DOHH2 (cell line): ENCODE results near the gene ZBTB39.
"Not testable (repeated sequence)": the region's sequence is repeated elsewhere in the genome, so short reads cannot be mapped to it uniquely, and the experiment has no call there.

ENCODE experiments used
- H3F3A ChIP-seq: fragments of 200-600 bp; sonication (generic), shearing (Covaris generic); 2 replicates; pipeline ENCODE4 v1.6.0; 2016; ENCODE audit warnings: antibody characterized with exemption, mild to moderate bottlenecking; ENCODE audit not compliant: control insufficient read depth, insufficient read depth
- H3K27ac ChIP-seq: fragments of 200-600 bp; sonication (generic); 2 replicates; pipeline ENCODE4 v1.5.1; 2014; ENCODE audit warnings: low read depth, mild to moderate bottlenecking, low read length, moderate library complexity
- H3K27me3 ChIP-seq: fragments of 200-600 bp; sonication (generic); 2 replicates; pipeline ENCODE4 v1.6.1; 2014; ENCODE audit warnings: mild to moderate bottlenecking, low read length, mixed read lengths; ENCODE audit not compliant: control insufficient read depth
- H3K36me3 ChIP-seq: fragments of 200-600 bp; sonication (generic); 2 replicates; pipeline ENCODE4 v1.6.1; 2014; ENCODE audit warnings: mild to moderate bottlenecking, low read length, moderate library complexity, mixed read lengths; ENCODE audit not compliant: control insufficient read depth
- H3K4me1 ChIP-seq: fragments of 200-600 bp; sonication (generic); 2 replicates; pipeline ENCODE4 v1.6.1; 2014; ENCODE audit warnings: mild to moderate bottlenecking, low read length, mixed read lengths; ENCODE audit not compliant: control insufficient read depth
- H3K4me2 ChIP-seq: fragments of 200-600 bp; sonication (generic); 2 replicates; pipeline ENCODE4 v1.6.0; 2014; ENCODE audit warnings: mild to moderate bottlenecking, low read length, moderate library complexity
- H3K4me3 ChIP-seq: fragments of 200-600 bp; sonication (generic); 2 replicates; pipeline ENCODE4 v1.5.1; 2014; ENCODE audit warnings: mild to moderate bottlenecking, low read length, mixed read lengths
- H3K79me2 ChIP-seq: fragments of 200-600 bp; sonication (generic); 2 replicates; pipeline ENCODE4 v1.6.1; 2014; ENCODE audit warnings: mild to moderate bottlenecking, low read length, mixed read lengths; ENCODE audit not compliant: control insufficient read depth
- H3K9me2 ChIP-seq: fragments of 200-600 bp; sonication (generic); replicated peaks from 2 replicates; pipeline ENCODE4 v1.6.1; 2014; ENCODE audit warnings: mild to moderate bottlenecking, low read length, mixed read lengths; ENCODE audit not compliant: control insufficient read depth
- H3K9me3 ChIP-seq: fragments of 200-600 bp; sonication (generic); 2 replicates; pipeline ENCODE4 v1.6.1; 2014; ENCODE audit warnings: antibody characterized with exemption, low read length, mixed read lengths; ENCODE audit not compliant: control insufficient read depth, insufficient read depth
- H4K20me1 ChIP-seq: fragments of 200-600 bp; sonication (generic); 2 replicates; pipeline ENCODE4 v1.6.0; 2014; ENCODE audit warnings: low read depth, mild to moderate bottlenecking, antibody characterized with exemption, low read length, moderate library complexity; ENCODE audit not compliant: control insufficient read depth, insufficient read depth
- CTCF ChIP-seq: fragments of 200-600 bp; sonication (generic); IDR thresholded peaks from one replicate; pipeline ENCODE4 v1.5.1; 2014; ENCODE audit warnings: antibody characterized with exemption, mild to moderate bottlenecking, low read depth, low read length; ENCODE audit not compliant: poor library complexity, severe bottlenecking
- EZH2phosphoT487 ChIP-seq: fragments of 200-600 bp; sonication (generic); IDR thresholded peaks from 2 replicates; pipeline ENCODE4 v1.6.1; 2017; ENCODE audit warnings: borderline replicate concordance, mild to moderate bottlenecking, antibody characterized with exemption, low read length, moderate library complexity, mixed read lengths

ZBTB39 gene

GRCh38 chr12:57019983-57020719 lies 13.8 kb upstream of the ZBTB39 start:
- TF ChIP-seq EZH2phosphoT487 = no peak
- no peak for TF ChIP-seq CTCF
- Histone ChIP-seq H3F3A (no peaks in the 10 kb centered on the region), H4K20me1 (no peaks in the 10 kb centered on the region), H3K27ac (no peak overlapping the region), H3K4me1 (no peaks in the 10 kb centered on the region), H3K36me3 (no peaks in the 10 kb centered on the region), H3K4me2 (no peak overlapping the region), H3K4me3 (no peak overlapping the region), H3K27me3 (peaks cover 12% of the 10 kb centered on the region), H3K9me3 (no peaks in the 10 kb centered on the region), H3K9me2 (no peaks in the 10 kb centered on the region), H3K79me2 (no peaks in the 10 kb centered on the region)

- no peak for TF ChIP-seq EZH2phosphoT487
- TF ChIP-seq CTCF = no peak
- Histone ChIP-seq H3K27ac (no peak overlapping the region), H3K4me1 (no peaks in the 10 kb centered on the region), H3K9me3 (no peaks in the 10 kb centered on the region), H3K36me3 (no peaks in the 10 kb centered on the region), H3K27me3 (peaks cover 25% of the 10 kb centered on the region), H3K79me2 (no peaks in the 10 kb centered on the region), H3K4me2 (no peak overlapping the region), H3K4me3 (no peak overlapping the region), H3F3A (no peaks in the 10 kb centered on the region), H3K9me2 (no peaks in the 10 kb centered on the region), H4K20me1 (no peaks in the 10 kb centered on the region)
Measured at GRCh38 chr12:57018906-57019305, 12.6 kb upstream of the ZBTB39 start.

- peaks cover 30% of the 10 kb centered on the region for H3K27me3 ChIP-seq
- H3K4me1 ChIP-seq, H3K4me2 ChIP-seq, H3K79me2 ChIP-seq, H3K36me3 ChIP-seq, H3K9me2 ChIP-seq, H3K27ac ChIP-seq, H4K20me1 ChIP-seq, H3K4me3 ChIP-seq, H3K9me3 ChIP-seq, H3F3A ChIP-seq: not testable (repeated sequence)
Measured at GRCh38 chr12:57018353-57018752, 12.0 kb upstream of the ZBTB39 start.

- no peaks in the 10 kb centered on the region for H3F3A ChIP-seq
- no peaks in the 10 kb centered on the region for H3K79me2 ChIP-seq
- H3K4me2 ChIP-seq = no peak within 1 kb of the TSS
- no peaks in the 10 kb centered on the region for H3K9me3 ChIP-seq
- TF ChIP-seq CTCF = no peak
- TF ChIP-seq EZH2phosphoT487 = no peak
- no peak within 1 kb of the TSS for H3K4me3 ChIP-seq
- H3K9me2 ChIP-seq = no peaks in the 10 kb centered on the region
- no peak within 1 kb of the TSS for H3K27ac ChIP-seq
- H4K20me1 ChIP-seq = no peaks in the 10 kb centered on the region
- H3K4me1 ChIP-seq = no peaks in the 10 kb centered on the region
- H3K36me3 ChIP-seq = no peaks in the 10 kb centered on the region
- peaks cover 45% of the 10 kb centered on the region for H3K27me3 ChIP-seq
Measured at GRCh38 chr12:57016348-57016747, 10.0 kb upstream of the ZBTB39 start, which contains the start of gene TAC3. Gene TAC3 (minus strand): TSS chr12:57016529. CDS start chr12:57015797, 732 bp downstream.
